ENCODE measurements around the gene FOXO6.

DNA sequence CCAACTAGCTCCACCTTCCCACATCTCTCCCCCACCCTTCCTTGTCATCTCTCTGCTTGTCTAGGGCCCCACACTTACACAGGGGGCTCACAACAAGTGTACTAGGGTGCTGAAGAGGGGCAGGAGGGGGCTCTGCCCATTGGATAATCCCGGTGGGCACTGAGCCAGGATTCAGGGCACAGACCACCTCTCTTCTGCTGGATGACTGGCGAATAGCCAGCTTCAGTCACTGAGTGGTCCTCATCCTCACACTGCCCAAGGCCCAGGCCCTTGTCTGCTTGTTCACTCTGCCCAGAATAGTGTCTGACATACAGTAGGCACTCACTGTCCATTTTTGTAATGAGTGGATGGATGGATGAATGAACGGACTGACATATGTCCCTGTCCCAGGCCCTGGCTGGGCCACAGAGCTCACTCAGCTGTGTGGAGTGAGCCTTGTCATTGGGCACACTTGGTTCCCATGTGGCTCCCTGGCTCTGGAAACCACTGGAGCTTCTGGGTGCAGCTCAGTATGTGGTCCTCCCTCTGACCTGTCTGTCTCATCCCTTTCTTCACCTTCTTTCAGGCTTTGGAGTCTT lies 36.6 kb downstream of the FOXO6 start:
- TF ChIP-seq, protein P1, sequence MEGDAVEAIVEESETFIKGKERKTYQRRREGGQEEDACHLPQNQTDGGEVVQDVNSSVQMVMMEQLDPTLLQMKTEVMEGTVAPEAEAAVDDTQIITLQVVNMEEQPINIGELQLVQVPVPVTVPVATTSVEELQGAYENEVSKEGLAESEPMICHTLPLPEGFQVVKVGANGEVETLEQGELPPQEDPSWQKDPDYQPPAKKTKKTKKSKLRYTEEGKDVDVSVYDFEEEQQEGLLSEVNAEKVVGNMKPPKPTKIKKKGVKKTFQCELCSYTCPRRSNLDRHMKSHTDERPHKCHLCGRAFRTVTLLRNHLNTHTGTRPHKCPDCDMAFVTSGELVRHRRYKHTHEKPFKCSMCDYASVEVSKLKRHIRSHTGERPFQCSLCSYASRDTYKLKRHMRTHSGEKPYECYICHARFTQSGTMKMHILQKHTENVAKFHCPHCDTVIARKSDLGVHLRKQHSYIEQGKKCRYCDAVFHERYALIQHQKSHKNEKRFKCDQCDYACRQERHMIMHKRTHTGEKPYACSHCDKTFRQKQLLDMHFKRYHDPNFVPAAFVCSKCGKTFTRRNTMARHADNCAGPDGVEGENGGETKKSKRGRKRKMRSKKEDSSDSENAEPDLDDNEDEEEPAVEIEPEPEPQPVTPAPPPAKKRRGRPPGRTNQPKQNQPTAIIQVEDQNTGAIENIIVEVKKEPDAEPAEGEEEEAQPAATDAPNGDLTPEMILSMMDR (IDR thresholded peaks at IDR 0.05; ENCODE audit: low read depth, low read length), result no peak
- no peak for TF ChIP-seq EZH2phosphoT487 (IDR thresholded peaks at IDR 0.05; ENCODE audit: low read depth)
